DLD1 (cell line): ENCODE measurements around the gene ANO6.

Experiments used
- in situ Hi-C: cut with HindIII; loops from 2 replicates; pipeline ENCODE4 v1.10.0; 2017; ENCODE audit warnings: low sequenced_read_pairs

ANO6 gene

DNA sequence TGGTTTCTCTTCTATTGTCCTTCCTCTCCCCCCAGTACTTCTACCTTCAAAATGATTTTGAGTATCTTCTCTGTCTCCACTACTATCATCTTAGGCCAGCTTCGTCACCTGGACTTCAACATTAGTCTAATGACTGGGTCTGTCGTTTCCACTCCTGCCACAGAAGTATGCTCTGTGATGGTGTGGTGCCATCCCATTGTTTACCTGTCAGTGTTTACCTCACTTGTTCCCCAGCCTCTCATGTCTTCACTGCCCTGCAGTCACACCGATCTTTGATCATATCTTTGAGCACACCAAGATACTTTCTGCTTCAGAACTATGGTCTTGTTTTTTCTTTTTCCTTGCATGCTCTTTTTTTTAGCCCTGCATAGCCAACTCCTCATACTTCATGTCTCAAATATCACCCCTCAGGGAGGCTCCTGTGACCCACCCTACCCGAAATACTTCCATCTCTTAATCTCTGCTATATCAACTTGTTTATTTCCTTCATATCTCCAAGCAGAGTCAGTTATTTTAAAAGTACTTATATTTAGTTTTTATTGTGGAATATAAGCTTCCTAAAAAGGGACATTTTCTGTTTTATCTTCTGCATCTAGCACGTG lies 60.4 kb downstream of the ANO6 start:
- in situ Hi-C loops, result no loop called here

DNA sequence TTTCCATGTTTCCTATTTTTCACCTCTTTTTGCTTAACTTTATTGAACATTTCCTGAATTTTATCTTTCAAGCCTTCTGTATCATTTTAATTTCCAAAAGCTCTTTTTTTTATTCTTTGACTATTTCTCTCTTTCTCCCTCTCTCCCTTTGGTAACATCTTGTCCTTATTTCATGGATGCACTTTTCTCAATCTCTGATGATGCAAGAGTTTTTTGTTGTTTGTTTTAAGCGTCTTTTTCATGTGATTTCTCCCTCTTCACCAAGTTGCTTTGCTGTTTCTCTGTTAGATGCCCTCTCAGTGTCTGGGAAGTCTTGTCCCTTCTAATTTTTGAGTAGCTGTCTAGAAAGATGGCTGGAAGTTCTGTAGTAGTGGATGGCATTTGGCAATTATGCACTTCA lies 62.6 kb downstream of the ANO6 start:
- in situ Hi-C loops, result no loop called here

DNA sequence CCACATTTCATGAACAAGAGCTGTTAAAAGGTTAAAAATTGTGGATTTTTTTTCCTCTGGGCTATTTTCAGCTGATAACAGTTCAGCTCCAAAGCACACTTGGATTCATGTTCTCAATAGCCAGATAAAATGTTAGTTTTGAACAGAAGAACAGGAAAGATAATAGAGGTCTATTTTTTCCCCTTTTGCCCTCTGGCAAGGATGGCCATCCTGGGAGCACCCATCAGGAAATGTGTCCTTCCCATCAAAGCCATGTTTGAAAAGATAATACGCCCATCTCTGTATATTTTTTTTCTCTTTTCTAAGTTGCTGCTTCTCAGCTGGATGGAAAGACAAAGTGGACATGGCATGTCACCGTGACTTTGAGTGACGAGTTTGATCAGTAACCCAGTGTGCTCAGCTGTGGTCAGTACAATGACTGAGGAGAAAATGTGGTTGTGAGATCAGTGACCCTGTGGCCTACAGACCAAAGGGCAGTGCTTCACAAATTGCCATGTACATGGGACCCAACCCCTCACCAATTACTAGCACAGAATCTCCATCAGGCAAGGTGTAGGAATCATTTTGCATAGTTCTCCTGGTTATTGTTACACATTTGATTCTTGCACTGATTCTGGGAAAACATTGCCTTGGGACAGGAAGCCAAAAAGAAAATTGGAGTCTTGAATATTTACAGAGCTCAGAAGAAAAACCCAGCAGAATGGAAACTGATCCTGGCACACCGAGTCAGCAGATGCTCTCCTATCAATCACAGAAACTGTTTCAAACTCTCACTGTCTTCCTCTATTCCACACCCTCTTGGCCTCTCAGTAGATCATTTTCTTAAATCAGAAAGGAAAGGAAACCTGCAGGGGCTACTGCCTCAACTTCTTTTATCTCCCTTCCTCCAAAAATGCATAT lies 64.3 kb downstream of the ANO6 start:
- in situ Hi-C loops, result no loop called here

DNA sequence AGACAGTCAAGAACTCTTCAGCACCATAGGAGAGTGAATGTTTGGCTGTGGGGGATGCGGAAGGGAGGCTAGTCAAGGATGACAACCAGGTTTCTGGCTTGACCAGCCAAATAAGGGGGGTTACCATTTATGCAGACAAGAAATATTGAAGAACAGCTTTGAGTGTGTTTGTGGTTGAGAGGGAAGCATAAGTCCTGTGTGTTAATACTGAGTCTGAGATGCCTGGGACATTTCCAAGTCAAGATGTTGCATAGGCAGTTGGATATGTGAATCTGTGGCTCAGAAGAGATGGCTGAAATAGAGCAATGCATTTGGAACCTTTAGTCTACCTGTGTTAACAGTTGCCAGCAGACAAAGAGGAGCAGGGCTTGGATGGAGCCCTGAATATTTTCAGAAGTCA lies 66.1 kb downstream of the ANO6 start:
- in situ Hi-C loops, result no loop called here

DNA sequence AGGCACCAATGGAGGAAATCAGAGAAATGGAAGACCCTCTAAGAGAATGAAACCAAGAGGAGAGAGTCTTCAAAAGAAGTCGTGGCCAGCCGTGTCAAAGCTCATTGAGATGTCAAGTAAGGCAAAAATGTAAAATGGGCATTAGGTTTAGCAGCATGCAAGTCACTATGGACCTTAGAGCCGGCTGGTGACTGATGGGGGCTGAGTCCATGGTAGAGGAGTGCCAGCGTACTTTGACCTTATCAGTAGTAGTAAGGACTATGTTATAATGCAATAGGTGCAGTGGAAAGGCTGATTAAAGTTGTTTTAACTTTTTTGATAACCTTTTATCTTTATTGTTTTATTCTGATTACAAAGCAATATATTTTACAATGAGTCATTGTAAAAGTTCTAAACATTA lies 66.5 kb downstream of the ANO6 start:
- in situ Hi-C loops, result no loop called here

DNA sequence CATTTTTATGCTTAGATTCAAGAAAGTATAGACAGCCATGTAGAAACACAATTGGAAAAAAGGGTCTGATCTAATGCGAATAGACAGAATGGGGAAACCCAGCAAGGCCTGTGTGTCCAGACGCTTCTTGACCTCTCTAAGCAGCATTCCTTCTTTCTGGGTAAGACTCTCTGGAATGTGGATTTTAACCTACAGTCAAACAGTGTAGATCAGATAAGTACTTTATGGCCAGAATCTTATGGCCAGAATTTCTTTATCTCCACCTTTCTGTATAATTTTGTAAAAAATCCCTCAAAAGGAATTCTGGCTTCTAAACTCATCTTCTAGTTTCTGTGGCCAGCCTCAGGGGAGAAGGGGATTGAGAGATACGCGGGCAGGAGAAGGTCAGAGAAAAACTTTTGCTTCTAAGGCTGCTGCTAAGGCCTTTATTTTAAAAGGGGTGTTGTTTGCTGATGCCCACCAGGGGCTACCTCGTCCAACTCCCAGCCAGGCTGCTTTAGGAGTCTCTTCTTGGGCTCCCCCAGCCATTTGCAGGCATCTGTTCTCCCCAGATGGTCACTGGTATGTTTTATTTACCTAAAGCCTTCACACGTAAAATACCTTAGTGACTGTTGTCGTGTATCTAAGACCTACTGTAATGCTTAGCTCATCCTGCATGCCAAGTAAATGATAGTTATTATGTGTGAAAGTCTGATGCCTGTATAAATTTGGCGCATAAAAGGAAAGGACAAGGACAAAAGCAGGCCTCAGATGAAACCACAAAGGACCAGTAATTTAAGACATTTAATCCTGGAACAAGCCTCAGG lies 68.4 kb downstream of the ANO6 start:
- in situ Hi-C loops, result no loop called here

DNA sequence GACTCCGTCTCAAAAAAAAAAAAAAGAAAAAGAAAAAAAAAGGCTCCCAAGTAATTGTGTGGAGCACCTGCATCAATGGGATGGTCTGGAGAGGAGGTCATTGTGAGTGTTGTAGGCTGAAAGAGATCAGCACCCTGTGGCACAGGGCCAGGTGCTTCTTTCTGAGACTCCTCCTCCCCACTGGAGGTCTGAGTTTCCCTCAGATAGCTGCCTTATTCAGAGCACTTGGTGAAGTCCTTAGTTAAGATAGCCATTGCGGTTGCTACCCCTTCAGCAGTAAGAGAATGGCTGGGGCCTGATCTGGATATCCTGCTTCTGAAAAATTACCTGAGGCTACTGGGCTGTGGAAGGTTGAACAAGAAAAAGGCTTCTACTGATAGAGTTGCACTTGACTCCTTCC lies 69.8 kb downstream of the ANO6 start:
- in situ Hi-C loops, result no loop called here

DNA sequence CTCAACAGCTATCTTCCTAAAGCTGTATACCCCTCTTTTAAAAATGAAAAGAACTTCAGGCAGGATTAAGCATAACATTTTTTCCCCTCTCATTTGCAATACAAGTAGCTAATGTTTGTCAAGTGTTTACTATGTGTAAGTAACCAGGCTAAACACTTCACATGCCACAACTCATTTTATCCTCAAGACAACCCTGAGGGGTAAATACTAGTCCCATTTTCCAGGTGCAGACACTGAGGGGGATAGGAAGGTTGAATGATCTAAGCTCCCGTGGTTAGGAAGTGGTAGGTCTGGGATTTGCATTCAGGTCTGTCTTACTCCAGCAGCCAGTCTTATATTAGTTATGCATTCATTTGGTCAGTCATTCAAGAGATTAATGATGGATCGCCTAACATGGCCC lies 70.7 kb downstream of the ANO6 start:
- in situ Hi-C loops, result no loop called here

DNA sequence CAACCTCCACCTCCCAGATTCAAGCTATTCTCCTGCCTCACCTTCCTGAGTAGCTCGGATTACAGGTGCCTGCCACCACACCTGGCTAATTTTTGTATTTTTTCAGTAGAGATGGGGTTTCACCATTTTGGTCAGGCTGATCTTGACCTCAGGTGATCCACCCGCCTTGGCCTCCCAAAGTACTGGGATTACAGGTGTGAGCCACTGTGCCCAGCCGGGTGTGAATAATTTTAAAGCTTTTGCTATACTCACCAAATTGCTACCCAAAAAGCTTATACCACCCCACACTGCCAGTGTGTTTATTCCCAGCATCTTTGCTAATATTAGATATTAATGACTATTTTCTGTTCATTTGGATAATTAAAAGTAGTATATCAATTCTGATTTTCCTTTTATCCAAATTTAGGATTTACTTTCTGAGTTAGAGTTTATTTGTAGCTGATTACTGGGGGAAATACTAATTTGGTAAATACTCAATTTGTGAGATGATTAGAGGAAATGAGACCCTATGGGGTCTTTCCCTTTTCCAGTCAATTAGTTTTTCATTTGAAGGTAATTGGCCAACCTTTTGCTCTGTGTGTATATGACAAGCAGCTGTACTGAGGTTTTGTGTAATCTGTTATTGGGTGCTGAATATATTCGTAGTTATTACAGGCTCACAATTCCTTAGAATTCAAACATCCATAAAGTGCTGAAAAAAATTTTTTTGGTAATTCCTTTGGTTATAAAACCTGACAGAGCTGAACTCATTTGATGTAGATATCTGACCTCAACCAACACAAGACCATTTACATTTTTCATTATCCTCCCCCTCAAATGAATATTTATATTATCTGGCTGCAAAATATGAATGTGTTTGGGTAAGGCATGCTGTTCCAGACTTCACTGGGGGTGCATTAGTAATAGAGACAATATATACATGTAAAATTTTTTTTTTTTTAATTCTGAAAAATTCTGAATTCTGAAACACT lies 73.6 kb downstream of the ANO6 start:
- in situ Hi-C loops, result no loop called here

DNA sequence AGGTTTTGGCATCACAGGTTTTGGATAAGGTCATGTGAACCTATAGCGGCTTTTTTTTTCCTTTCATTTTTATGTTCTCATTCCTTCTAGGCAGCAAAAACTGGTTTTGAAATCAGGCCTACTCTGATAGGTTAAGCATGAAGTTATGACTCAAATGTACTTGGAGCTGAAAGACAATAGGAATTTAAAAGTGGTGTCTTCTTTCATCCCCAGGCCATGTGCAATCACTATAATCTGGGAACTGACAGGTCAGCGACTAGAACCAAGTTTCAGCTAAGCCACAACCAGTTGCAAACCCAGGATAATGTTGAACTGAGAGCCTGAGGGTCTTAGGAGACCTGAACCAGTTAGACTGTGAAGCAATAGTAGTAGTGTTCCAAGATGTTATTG lies 74.3 kb downstream of the ANO6 start:
- in situ Hi-C loops, result no loop called here

DNA sequence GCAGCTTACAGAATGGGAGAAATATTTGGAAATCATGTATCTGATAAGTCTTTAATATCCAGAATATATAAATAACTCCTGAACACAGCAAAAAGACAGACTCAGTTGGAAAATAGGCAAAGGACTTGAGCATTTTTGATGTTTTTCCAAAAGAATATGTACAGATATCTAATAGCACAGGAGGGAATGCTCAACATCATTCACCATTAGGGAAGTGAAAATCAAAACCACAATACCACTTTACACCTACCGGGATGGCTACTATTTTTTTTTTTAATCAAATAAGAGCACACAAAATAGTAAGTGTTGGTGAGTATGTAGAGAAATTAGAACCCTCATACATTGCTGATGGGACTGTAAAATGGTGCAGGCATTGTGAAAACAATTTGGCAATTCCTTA lies 75.6 kb downstream of the ANO6 start:
- in situ Hi-C loops, result no loop called here

DNA sequence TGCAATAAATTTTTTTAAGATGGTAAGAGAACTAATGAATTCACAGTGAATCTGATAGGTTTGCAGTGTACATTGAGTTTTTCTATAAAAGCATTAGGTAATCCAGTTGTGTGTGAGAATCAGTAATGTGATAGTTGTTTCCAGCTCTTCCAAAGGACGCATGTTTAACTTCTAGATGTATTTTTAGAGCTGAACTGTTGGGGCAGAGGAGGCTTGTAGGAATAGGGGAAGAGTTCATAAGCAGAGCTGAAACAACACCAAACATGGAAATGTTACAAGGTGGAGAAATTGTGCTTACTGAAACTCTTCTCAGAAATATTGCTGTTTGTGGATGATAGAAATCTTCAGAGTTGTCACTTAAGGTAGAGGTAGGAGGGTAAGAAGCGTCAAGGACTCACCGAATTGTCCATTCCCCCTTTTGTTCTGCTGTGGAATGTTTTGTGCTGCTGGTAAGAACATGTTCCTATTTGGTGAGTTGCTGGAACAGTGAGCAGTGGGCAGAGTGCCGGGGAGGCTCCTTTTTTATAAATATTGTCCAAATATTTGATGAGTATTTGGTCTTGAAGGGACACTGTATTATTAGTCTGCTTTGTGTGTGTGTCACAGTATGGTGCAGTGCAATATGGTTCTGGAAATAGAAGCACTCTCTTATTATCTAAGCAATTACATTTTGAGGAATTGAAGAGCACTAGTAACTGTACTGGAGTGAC lies 76.7 kb downstream of the ANO6 start:
- in situ Hi-C loops, result no loop called here

DNA sequence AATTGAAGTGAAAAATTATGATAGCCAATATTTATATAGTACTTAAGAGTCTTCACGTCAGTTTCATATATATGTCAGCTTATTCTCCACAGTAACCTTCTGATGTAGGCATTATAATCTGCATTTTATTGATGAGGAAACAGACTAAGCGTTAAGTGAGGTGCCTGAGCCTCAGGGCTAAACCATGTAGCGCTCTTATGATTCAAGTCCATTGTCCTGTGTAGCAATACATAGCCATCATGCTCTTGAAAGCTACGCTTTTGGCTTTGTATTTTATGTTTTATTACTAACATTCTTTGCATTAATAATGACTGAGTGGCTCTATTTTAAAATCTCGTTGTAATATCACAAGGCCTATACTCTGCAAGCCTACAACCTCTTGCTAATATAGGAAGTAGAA lies 79.0 kb downstream of the ANO6 start:
- in situ Hi-C loops, result no loop called here

DNA sequence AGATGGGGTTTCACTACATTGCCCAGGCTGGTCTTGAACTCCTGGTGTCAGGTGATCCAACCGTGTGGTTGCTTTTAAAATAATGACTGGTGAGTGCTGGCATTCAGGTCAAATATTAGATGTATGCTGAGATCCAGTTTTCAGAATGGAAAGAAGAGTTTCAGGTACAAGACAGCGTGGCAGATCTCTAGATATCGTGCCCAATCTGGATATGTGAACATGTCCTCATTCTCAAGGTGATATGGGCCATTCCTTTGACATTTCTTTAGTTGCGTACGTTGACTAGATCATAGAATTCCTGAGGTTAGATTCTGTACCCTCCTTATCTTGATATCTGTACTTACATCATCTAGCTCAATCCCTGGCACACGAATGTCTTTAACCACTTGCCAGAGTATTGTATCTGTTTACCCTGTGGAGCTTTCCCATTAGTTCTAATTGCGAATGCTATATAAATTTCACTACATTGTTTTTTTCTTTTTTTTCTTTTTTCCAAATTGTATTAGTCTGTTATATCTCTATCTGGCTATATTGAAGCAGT lies 80.2 kb downstream of the ANO6 start:
- in situ Hi-C loops, result no loop called here

DNA sequence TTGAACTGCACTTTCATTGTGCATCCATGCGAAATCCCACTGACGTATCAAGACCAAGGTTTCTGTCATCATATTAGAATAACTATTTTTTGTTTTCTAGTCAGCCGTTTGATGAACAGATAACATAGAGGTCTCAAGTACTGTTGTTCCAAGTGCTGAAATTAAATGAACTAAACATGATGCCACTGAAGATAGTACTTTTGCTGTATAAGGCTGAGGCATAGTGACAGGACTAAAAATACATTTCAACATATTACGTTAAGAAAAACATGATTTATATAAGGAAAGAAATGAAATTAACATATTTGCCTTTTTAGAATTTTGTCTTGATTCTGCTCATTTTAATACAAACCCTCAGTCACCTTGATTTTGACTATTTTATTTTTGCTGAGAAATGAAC lies 82.2 kb downstream of the ANO6 start:
- in situ Hi-C loops, result no loop called here

DNA sequence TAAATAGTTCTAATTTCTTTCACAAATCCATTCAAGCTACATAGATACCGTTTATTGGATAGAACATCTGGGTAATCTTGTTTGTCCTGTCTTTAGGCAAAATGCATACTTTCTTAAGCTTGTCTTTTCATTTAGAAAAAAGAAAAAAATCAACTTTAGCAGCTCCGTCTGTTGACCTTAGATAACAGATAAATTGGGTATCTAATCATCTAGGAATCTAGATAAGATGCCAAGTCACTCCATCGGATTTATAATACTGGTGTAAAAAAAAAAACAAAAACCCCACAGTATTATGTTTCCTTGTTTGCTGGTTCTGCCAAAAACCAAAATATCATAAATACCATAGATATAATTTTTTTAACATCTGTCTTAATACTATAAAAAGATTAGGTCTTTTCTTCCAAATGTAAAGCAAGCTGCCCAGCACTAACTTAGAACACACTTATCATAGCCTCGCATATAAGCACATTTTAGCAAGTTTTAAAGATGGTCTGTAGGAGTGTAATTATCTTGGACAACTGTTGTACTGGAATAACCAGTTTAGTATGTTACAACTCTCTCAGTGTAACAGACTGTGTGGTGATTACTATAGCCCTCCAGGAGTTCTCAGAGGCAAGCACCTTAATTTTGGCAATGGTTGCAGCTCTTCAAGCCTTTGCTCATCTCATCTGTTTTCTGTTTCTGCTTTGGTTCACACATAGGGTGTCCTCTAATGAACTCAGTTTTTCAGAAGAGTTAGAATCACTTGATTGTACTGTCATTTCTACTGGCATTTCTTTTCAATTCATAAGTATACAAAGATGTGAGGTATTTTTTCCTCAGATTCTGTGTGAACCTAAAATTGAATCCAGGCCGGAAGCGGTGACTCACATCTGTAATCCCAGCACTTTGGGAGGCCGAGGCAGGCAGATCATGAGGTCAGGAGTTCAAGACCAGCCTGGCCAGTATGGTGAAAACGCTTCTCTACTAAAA lies 83.1 kb downstream of the ANO6 start:
- in situ Hi-C loops, result no loop called here

DNA sequence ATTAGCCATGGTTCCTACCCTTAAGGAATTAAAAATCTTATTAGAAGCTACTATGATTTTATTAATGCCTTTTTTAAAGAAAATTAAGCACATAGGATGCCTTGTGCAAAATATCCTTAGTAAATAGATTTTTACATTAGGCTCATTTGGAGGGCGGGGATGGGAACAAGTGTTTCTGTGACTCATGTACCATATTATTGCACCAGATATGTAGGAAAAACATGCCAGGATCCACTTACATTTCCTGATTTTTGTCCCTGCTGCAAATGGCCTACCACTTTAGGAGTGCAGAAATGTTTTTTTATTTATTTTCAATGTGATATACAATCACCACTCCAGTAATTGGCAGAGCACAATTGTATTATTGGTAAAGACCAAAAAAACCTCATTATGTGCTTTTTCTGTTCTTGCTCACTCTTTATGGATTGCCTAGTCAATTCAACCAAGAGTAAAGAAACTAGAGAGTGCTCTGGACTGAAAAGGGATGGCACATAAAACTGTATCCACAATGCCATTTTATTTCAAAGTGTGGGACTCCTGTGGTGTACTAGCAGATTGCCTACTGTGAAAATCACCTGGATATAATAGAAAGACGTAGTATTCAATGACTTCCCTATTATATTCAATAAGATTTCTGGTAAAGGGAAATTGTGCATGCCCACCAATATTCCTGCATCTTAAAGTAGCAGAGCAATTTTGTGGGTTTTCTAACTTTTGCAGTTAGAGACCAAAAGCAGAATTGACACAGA lies 86.9 kb downstream of the ANO6 start:
- in situ Hi-C loops, result no loop called here

DNA sequence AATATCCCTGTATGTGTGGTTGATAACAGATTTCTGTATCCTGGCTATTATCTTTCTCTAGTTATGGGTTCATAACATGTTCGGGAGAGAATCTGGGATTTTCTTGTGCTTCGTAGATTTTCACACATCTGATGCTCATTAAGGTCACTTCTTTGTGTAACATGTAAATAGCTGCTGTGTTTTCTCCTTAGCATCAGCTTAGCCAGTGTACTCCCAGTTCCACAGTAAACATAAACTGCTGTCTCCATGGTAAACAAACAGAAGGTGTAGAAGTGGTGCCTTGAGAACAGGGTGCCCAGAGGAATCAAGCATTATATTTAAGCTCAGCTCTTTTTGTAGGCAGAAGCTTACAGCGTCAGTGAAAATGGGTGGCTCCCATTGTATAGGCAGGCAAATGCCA lies 88.0 kb downstream of the ANO6 start:
- in situ Hi-C loops, result no loop called here
